Kidney (tissue), 14 donors: ENCODE results near the gene ZBTB26. TPM values are rescaled to one million over a fixed set of nuclear protein-coding genes. Genes with fewer than 3 reads are reported as not detected.

Source experiments
- DNase-seq, 5 donors: peaks; one replicate each; pipeline ENCODE4 v3.0.0-alpha.2; 2013 to 2020
- FAIRE-seq: peaks from 2 replicates; lab custom pipeline; 2012; peaks lifted over from hg19 to GRCh38; lab: Jason Lieb, UNC
- H3K27ac ChIP-seq, 2 donors: one replicate each; pipeline ENCODE4 v1.7.0; 2013; ENCODE audit warnings: low read depth in 2 of 2, low read length in 2 of 2, inconsistent platforms in 1 of 2
- H3K27me3 ChIP-seq: one replicate; pipeline ENCODE4 v1.7.1; 2013; ENCODE audit warnings: low read length, inconsistent platforms; ENCODE audit not compliant: control insufficient read depth, insufficient read depth
- H3K36me3 ChIP-seq, 3 donors: one replicate each; pipeline versions ENCODE4 v1.7.0 to v1.7.1; 2013; ENCODE audit warnings: low read length in 3 of 3, control low read depth in 1 of 3, inconsistent platforms in 1 of 3; ENCODE audit not compliant: insufficient read depth in 3 of 3, control insufficient read depth in 2 of 3
- H3K4me1 ChIP-seq, 3 donors: one replicate each; pipeline versions ENCODE4 v1.7.0 to v1.7.1; 2013; ENCODE audit warnings: low read length in 3 of 3, inconsistent platforms in 1 of 3, low read depth in 1 of 3; ENCODE audit not compliant: control insufficient read depth in 2 of 3, insufficient read depth in 2 of 3
- H3K4me3 ChIP-seq, 3 donors: one replicate each; pipeline versions ENCODE4 v1.7.0 to v1.8.1; 2013; ENCODE audit warnings: low read length in 3 of 3, control low read depth in 1 of 3, inconsistent platforms in 1 of 3
- H3K9ac ChIP-seq, 3 donors: one replicate each; pipeline versions ENCODE4 v1.7.0 to v1.7.1; 2013; ENCODE audit warnings: low read length in 3 of 3, control low read depth in 1 of 3, inconsistent platforms in 1 of 3
- H3K9me3 ChIP-seq, 3 donors: one replicate each; pipeline versions ENCODE4 v1.7.0 to v1.7.1; 2013; ENCODE audit warnings: low read length in 3 of 3, control low read depth in 1 of 3, inconsistent platforms in 1 of 3; ENCODE audit not compliant: control insufficient read depth in 2 of 3, insufficient read depth in 1 of 3
- intact Hi-C: fragments of 100-400 bp; cut with DNase I; formaldehyde crosslinking; loops from one replicate; pipeline ENCODE4 v1.11.1; 2022
- polyA plus RNA-seq: library from polyadenylated mRNA; stranded (reverse); fragments of 350-450 nt; fragmentation: Illumina TruSeq; extraction: RNeasy Lipid Tissue Mini Kit (QIAGEN cat#74804); gene quantifications from one replicate; pipeline ENCODE4 v1.2.3, GENCODE V29; 2014; ENCODE audit warnings: low read depth, low replicate concordance; ENCODE audit not compliant: insufficient read depth
- total RNA-seq: library from RNA; stranded (reverse); fragmentation: NEBNext Ultra II Directional; extraction: Animal tissue kit (Norgen Biotek cat#: 25700); gene quantifications from one replicate; pipeline ENCODE4 v1.2.1, GENCODE V29; 2021
- TF ChIP-seq, protein P1 (sequence below): IDR thresholded peaks from 3 replicates; pipeline ENCODE4 v1.5.1; 2012; ENCODE audit warnings: mild to moderate bottlenecking, moderate library complexity, borderline replicate concordance; ENCODE audit not compliant: insufficient read depth; ENCODE audit errors: extremely low read depth
- donor health status: control.
- donor health status: control.
- donor health status: control.
- donor health status: control.
- donor health status: control.
- donor health status: DM: yes; HTN: yes; CAD: no.
- donor health status: Normal renal cell carcinoma (clear cell type).

Gene ZBTB26
- total and polyA plus RNA-seq, 2 donors from 2014 or later = 3.4 to 8.2 TPM

DNA sequence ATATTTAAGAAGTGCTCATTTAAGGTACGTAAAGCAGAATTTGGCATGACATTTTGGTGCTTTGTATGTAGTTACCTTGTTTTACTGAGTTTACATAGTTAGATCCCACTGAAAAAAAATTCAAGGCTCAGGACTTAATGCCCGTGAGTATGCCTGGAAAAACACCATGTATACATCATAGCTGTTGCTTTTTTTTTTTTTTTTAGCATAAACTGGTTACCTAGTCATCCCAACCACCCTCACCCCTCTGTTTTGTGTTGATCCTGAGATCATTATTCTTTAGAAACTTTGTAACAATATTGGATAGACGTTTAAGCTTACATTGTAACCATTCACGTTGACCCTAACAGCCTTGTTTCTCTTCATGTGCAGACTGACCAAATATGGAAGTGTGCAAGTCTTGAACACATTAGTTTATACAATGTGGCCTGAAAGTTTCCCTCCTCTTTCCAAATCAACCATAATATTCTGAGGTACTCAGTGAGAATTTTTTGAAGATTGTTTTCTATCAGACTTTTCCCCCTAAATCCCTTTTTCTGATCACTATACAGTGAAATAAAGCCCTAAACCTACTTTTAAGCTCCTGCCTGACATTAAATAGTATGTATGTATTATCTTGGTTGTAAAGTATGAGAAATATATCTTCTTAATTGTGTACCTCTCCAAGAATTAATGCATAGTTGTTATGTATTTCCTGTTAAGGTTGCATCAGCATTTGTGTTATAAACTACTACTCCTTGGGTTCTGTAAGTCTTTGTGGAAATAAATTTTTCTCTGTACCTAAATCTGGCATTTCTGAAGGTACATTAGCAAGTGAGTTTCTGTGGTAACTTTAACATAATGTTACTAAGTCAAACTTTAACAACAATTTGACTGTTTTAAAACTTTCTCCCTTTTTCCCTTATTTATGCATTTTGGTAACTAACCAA, 13.9 kb upstream of the ZBTB26 start:
- Histone ChIP-seq H3K27ac (no peak overlapping the region), H3K4me1 (peaks cover 0 to 13% (median 6%) of the 10 kb centered on the region in 3 donors)
- TF ChIP-seq, protein P1, sequence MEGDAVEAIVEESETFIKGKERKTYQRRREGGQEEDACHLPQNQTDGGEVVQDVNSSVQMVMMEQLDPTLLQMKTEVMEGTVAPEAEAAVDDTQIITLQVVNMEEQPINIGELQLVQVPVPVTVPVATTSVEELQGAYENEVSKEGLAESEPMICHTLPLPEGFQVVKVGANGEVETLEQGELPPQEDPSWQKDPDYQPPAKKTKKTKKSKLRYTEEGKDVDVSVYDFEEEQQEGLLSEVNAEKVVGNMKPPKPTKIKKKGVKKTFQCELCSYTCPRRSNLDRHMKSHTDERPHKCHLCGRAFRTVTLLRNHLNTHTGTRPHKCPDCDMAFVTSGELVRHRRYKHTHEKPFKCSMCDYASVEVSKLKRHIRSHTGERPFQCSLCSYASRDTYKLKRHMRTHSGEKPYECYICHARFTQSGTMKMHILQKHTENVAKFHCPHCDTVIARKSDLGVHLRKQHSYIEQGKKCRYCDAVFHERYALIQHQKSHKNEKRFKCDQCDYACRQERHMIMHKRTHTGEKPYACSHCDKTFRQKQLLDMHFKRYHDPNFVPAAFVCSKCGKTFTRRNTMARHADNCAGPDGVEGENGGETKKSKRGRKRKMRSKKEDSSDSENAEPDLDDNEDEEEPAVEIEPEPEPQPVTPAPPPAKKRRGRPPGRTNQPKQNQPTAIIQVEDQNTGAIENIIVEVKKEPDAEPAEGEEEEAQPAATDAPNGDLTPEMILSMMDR = no peak

DNA sequence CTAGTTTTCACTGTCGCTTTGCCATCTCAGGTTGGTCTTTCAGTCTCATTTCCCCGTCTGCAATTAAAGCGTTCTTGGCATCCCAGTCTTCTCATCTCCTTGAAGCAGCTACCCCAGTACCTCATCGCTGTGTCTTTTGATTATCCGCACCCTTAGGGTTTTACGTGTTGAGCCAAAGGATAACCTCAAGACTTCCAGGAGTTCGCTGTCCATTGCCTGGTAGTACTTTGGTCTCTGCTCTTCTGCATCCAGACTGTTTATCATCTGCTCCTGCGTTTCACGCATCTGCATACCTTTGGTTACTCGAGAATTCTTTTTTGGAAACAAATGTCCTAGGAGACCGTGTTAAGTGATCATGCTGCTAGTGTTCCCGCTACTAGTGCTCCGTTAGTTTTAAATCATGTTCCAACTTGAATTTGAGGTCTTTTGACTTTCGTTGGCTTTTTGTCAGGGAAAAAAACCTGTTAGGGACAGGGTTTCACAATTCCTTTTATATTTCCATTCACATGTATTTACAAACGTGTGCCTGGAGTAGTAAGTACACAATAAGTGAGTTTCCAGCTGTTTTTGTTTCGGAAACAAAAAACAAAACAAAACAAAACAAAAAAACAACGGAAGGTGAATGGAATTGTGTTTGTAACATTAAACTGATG, 10.4 kb upstream of the ZBTB26 start:
- Histone ChIP-seq H3K9me3 (no peaks in the 10 kb centered on the region), H3K27ac (peak overlapping the region; percentile 81 to 94), H3K9ac (peak overlapping the region; percentile 31 to 84 (median 44)), H3K27me3 (no peaks in the 10 kb centered on the region), H3K4me1 (peaks cover 0 to 14% (median 6%) of the 10 kb centered on the region in 3 donors), H3K4me3 (peak overlapping the region; percentile 67 to 95 (median 76)), H3K36me3 (peaks cover 0 to 5% (median under 1%) of the 10 kb centered on the region in 3 donors)
- DNase-seq (peak in 1 of 5 donors; percentile 48), FAIRE-seq (no peak)
- TF ChIP-seq, protein P1 = no peak
- intact Hi-C loops = no loop called here

More for the DNA sequence above, 13.9 kb upstream of the ZBTB26 start:
- no peaks in the 10 kb centered on the region for H3K27me3 ChIP-seq
- no peak for FAIRE-seq
- H3K9me3 ChIP-seq = no peaks in the 10 kb centered on the region
- no peaks in the 10 kb centered on the region for H3K36me3 ChIP-seq
- no peak overlapping the region for H3K9ac ChIP-seq
- intact Hi-C loops = no loop called here
- no peak overlapping the region for H3K4me3 ChIP-seq
- no peak for DNase-seq

- Histone ChIP-seq H3K4me1 (peaks cover 0 to 14% (median 6%) of the 10 kb centered on the region in 3 donors), H3K27me3 (no peaks in the 10 kb centered on the region), H3K36me3 (peaks cover 4 to 11% (median 4%) of the 10 kb centered on the region in 3 donors), H3K27ac (peak within 1 kb of the TSS; percentile 81 to 94), H3K9ac (peak within 1 kb of the TSS; percentile 31 to 84 (median 59)), H3K4me3 (peak within 1 kb of the TSS; percentile 67 to 95 (median 76)), H3K9me3 (no peaks in the 10 kb centered on the region)
- TF ChIP-seq, protein P1 = no peak
- intact Hi-C loops = no loop called here
- DNase-seq (peak; percentile 99 to 100 (median 99)), FAIRE-seq (no peak)
Measured at GRCh38 chr9:122940749-122941581, 9.7 kb upstream of the ZBTB26 start, which contains the start of gene RABGAP1. RABGAP1 (plus strand) TSS chr9:122941020; CDS start chr9:122957060, 16,040 bp downstream.
